ENCODE results near the gene RAD9A. TPM values are rescaled to one million over a fixed set of nuclear protein-coding genes. Genes with fewer than 3 reads are reported as not detected.

RAD9A gene
- total RNA-seq, 1 donor from 2014 or later: 23.8 TPM

- ATAC-seq: no peak
- intact Hi-C loops (cut with DNase I): no loop called here
- DNase-seq (ENCODE audit: low spot score): no peak
Observed at GRCh38 chr11:67445515-67445914, 53.7 kb downstream of the RAD9A start.

Other genes starting within 250 kb of the RAD9A start
- 61.7 TPM for gene GRK2, start 125.5 kb upstream of the RAD9A start, total RNA-seq
- gene ANKRD13D, start 102.7 kb upstream of the RAD9A start, total RNA-seq: 69.7 TPM
- 40.7 TPM for gene SSH3, start 88.5 kb upstream of the RAD9A start, total RNA-seq
- gene POLD4, start 38.4 kb upstream of the RAD9A start, total RNA-seq: 43.5 TPM
- gene CLCF1, start 18.4 kb upstream of the RAD9A start, total RNA-seq: 7.5 TPM
- 56.2 TPM for gene PPP1CA, start 9.9 kb downstream of the RAD9A start, total RNA-seq
- 7.4 TPM for gene TBC1D10C, start 12.1 kb downstream of the RAD9A start, total RNA-seq
- 8.4 TPM for gene CARNS1, start 23.7 kb downstream of the RAD9A start, total RNA-seq
- gene RPS6KB2, start 36.5 kb downstream of the RAD9A start, total RNA-seq: 30.8 TPM
- 4.2 TPM for gene PTPRCAP, start 45.7 kb downstream of the RAD9A start, total RNA-seq
- 59.8 TPM for gene CORO1B, start 51.5 kb downstream of the RAD9A start, total RNA-seq
- not detected for gene GPR152, start 60.7 kb downstream of the RAD9A start, total RNA-seq
- 2.5 TPM for gene CABP4, start 63.4 kb downstream of the RAD9A start, total RNA-seq
- 49.9 TPM for gene TMEM134, start 77.3 kb downstream of the RAD9A start, total RNA-seq
- gene AIP, start 91.0 kb downstream of the RAD9A start, total RNA-seq: 72.0 TPM
- 80.0 TPM for gene PITPNM1, start 113.4 kb downstream of the RAD9A start, total RNA-seq
- gene CDK2AP2, start 116.2 kb downstream of the RAD9A start, total RNA-seq: 73.6 TPM
- not detected for gene CABP2, start 131.5 kb downstream of the RAD9A start, total RNA-seq
- gene GSTP1, start 191.8 kb downstream of the RAD9A start, total RNA-seq: 329 TPM
- gene NDUFV1, start 214.9 kb downstream of the RAD9A start, total RNA-seq: 126 TPM
- 7.8 TPM for gene NUDT8, start 238.0 kb downstream of the RAD9A start, total RNA-seq
- not detected for gene TBX10, start 247.8 kb downstream of the RAD9A start, total RNA-seq

Data from sciatic nerve (tissue), 2 donors.